Activated effector memory CD4-positive, alpha-beta T cell treated with anti-CD3 and anti-CD28 coated beads, Interleukin-2, amount 50 U/mL, for 16 hours (primary cell): Measurements from ENCODE around the gene EVC.
"Not testable (repeated sequence)": the region's sequence is repeated elsewhere in the genome, so short reads cannot be mapped to it uniquely, and the experiment has no call there.

ENCODE experiments used
- DNase-seq: peaks from one replicate; pipeline ENCODE4 v3.0.0-alpha.2; 2020

EVC gene

DNA sequence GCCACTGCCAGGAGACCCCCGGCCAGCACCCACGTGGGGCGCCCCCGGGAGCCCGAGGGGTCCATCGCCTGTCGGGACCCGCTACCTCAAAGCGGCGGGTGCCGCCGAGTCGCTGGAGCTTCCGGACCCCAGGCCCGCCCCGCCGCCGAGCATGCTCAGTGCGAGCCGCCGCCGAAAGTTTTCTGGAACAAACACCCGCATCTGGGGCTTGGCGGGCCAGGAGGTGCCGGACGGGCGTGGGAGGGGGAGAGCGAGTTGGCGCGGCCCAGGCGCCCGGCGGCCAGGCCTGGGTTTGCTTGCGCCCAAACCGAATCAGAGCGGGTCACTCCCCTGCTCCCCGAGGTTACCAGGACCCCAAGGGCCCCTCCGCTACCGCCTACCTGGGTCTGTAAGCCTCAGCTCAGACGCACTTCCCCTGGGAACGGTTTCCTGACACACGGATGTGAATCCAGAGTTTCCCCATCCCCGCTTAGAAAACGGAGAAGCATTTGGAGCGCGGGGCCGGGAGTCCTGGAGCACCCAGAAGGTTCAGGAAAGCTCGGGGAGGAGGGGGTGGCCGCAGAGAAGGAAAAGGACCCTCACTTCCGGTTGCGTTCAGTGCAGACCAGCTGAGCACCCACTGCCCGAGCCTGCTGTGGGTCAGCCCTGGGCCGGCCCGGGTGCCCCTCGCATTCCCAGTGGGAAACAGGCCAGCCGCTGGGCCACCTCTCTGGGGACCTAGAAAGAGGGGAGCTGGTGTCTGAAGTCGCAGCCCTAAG is 2.4 kb upstream of the EVC start, which contains the start of gene EVC2:
Gene EVC2 (minus strand): TSS at position 111 of the 758 bp plus-strand sequence. CDS start 46 bp downstream, at position 65.
- peak; percentile 83 for DNase-seq

- no peak for DNase-seq
These were observed 1.8 kb upstream of the EVC start for GRCh38 chr4:5709207-5709575.

DNA sequence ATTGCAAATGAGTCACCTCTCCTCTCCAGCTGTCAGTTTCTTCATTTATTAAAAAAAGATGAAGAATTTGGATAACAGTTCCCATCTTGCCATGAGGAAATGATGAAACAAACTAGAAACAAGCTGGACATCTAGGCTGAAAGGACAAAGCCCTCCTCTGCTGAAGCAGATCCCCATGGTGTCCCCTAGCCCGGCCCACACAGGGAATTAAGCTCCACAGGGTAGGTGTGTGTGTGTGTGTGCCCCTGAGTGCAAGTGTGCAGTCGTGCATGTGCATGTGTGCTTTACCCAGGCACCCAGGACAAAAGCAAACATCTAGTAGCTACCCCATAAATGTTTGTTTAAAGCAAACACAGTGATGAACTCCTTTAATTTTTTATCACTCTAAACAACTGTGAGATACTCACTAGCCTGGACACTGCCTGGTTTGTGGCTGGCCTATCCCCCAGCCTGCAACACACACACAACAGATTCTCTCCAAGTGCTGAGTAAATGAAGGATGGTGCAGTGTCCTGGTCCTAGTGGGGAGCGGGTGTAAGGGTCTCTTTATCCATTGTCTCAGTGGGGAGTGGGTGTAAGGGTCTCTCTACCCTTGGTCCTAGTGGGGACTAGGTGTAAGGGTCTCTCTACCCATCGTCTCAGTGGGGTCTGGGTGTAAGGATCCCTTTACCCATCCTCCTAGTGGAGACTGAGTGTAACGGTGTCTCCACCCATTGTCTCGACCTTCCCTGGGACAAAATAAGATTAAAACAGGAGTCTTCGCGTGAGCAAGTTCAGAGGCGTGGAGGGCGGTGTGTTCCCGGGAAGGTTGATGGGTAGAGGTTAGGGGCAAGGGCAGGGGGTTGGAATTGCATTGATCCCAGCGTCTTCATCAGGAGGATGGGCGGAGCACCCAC is 688 bp upstream of the EVC start:
- peak; percentile 24 for DNase-seq

GRCh38 chr4:5711479-5712184 is 631 bp downstream of the EVC start:
- DNase-seq, result peak; percentile 63

DNA sequence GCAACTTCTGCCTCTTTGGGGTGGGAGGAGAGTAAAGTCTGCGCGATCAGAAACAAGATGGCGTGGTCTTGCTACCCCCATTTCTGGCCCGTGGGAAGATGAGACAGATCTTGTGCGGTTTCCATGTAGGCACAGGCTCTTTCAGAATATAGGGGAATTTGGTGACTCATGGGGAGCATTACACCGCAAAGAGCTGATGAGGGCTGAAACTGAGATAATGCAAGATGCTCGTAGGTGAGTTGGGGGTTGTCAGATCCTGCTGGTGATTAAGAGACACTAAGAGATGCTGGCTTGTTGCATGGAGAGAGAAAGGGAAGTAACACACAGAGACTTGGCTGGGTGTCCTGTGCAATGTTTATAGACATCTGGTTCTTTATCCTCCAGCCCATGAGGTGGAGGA is 1.5 kb downstream of the EVC start:
- peak; percentile 72 for DNase-seq

DNA sequence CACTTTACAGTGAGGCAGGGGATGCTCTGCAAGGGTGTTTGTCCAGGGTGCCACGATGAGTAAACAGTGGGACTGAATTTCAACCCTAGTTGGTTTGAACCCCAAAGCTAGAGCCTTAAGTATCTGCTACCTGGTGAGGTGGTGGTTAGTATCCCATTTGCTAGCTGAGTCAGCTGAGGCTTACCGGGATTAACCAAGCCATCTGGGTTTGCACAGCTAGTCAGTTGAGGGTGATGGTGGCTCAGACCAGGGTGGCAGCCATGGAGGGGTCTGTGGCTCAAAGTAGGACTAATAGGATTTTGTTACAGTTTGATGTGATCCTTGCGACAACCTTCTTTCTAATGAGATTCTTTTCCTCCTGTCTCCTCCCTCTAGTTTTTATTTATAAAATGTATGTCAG is 1.9 kb downstream of the EVC start:
- DNase-seq, result no peak

GRCh38 chr4:5713861-5714260 is 2.9 kb downstream of the EVC start:
- DNase-seq, result peak; percentile 46

- no peak for DNase-seq
These were observed 4.4 kb downstream of the EVC start for GRCh38 chr4:5715357-5715756.

GRCh38 chr4:5716391-5716790 is 5.4 kb downstream of the EVC start:
- no peak for DNase-seq

DNA sequence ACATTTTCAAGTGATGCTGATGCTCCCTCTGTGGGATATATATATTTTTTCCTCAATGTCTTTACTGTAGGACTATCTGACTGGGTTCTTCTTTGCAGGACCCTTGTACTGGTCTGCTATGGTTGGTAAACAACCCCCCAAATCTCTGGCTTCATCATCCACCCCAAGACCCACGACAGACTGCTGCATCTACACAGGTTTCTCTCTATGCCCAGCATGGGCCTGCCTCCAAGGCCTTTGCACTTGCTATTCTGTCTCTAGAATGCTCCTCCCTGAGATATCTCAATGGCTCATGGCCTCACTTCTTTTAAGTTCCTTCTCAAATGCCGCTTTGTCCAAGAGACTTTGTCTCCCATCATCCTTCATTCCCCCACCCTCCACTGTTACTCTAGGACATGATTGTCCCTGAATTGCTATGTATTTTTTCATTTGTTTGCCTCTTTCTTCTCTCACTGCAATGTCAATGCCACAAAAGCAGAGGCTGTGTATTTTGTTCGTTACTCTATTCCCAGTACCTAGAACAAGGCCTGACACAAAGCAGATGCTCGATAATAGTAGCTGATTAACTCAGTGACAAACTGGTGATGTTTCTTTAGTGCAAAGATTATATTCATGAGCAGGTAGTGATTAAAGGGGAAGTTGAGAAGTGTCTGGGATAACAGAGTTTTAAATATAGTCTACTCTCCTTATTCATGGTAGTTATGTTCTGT is 6.6 kb downstream of the EVC start:
- DNase-seq, result no peak

GRCh38 chr4:5718411-5718810 is 7.4 kb downstream of the EVC start:
- no peak for DNase-seq

GRCh38 chr4:5719350-5720055 is 8.5 kb downstream of the EVC start:
- DNase-seq, result peak; percentile 21

DNA sequence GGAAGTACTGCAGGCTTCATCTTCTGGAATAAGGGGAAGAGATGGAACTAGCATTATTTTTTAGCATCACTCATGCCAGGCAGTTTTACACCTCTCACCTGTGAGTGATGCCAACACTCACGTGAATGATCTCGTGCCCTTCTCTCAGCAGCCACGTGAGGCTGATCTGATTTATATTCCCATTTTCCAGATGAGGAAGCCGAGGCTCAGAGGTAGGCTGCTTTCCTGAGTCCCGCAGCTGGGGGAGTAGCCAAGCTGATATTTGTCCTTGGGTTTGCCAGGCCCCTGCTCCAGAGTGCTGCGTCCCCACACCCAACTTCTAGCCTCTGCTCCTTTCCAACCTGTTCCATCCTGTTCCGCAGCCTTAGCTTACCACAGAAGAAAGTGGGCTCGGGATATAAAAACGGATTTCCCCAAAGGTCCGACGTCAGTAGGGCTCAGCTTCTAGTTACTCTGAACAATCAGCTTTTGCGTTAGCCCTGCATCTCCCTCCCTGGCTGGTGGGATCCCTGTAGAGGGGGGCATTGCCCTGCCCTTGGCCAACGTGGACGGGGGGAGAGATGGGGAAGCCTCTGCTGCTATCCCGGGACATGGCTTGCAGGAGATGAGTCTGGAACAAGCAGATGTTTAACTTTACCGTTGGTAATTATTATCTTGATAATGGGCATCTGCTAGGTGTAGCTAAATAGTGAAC is 9.3 kb downstream of the EVC start:
- DNase-seq, result peak; percentile 17

- DNase-seq, result no peak
These were observed 10.0 kb downstream of the EVC start for GRCh38 chr4:5720980-5721379.

DNA sequence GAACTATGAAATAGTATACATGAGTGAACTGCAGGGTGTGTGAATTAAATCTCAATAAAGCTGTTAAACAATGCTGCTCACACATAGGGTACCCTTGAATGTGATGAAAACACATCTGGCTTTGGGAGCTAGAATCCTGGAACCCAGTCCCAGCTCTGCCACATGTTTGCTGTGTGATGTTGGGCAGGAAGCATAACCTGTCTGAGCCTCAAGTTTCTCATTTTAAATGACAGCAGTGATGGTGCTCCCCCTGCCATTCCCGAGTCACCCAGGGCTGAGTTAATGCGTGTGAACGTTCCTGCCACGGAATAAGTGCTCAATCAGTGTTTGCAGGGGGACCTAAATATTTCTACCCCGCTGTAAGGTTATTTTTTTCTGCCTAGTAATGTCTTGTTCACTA is 10.9 kb downstream of the EVC start:
- peak; percentile 16 for DNase-seq

GRCh38 chr4:5722328-5722727 is 11.3 kb downstream of the EVC start:
- peak; percentile 43 for DNase-seq

DNA sequence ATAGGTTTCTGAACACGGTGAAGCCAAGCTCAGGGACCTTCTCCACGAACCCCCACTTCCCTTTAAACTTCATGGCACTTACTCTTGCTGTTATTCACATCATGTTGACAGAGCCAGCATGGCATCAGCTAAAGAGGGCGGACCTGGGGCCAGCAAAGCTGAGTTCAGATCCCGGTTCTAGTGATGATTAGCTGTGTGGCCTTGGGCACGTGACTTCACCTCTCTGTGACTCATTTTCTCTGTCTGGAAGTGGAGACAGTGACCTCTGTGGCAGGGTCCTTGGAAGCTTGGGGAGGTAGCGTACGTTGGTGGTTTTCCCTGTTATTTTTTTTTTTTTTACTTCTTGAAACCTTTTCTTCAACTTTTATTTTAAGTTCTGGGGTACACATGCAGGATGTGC is 13.4 kb downstream of the EVC start:
- DNase-seq, result no peak

DNA sequence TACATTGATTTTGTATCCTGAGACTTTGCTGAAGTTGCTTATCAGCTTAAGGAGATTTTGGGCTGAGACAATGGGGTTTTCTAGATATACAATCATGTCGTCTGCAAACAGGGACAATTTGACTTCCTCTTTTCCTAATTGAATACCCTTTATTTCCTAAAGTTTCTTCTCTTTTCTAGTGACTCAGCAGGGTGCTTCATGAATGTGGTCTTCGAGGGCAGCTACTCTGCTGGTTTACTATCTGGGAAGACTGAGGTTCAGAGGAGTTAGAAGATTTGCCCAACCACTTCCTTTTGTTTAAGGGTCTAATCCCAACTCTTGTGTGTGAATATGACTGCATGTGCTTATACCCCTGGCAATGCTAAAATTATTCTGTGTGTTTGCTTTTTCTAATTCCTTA is 17.4 kb downstream of the EVC start:
- DNase-seq, result not testable (repeated sequence)

DNA sequence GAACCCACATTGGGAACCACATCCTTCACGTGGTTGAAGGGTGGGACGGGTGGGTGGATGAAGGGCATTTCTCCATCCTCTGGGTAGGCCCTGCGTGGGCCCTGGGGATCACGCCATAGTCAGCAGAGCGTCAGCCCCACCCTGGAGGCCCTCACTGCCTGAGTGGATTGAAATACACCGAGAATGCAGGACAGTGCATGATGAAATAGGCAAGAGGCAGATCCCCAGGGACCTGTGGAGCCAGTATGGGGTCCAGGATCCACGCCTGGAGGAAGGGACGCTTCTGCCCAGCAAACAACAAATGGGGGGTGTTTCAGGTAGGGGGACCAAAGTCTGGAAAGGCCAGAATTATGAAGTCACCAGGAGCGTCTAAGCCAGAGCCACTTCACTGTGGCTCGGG is 19.4 kb downstream of the EVC start:
- no peak for DNase-seq

GRCh38 chr4:5730993-5731990 is 20.3 kb downstream of the EVC start:
- DNase-seq, result no peak
